ENCODE results near the gene RTP2.

DNA sequence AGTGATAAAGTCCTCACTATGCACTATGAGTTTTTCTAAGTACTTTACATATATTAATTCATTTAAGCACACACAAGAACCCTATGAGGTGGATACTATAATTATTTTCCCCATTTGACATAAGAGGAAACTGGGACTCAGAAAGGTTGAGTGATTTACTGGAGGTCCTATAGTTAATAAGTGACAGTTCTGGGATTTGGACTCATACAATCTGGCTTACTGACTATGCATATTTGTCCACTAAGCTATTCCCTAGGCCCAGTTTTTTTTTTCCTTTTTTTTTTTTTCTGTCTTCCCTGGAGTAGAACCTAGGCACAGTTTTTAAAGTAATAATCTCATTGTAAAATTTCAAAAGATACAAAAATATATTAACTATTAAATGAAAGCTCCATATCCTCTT is 6.3 kb upstream of the RTP2 start:
- TF ChIP-seq, protein P1, sequence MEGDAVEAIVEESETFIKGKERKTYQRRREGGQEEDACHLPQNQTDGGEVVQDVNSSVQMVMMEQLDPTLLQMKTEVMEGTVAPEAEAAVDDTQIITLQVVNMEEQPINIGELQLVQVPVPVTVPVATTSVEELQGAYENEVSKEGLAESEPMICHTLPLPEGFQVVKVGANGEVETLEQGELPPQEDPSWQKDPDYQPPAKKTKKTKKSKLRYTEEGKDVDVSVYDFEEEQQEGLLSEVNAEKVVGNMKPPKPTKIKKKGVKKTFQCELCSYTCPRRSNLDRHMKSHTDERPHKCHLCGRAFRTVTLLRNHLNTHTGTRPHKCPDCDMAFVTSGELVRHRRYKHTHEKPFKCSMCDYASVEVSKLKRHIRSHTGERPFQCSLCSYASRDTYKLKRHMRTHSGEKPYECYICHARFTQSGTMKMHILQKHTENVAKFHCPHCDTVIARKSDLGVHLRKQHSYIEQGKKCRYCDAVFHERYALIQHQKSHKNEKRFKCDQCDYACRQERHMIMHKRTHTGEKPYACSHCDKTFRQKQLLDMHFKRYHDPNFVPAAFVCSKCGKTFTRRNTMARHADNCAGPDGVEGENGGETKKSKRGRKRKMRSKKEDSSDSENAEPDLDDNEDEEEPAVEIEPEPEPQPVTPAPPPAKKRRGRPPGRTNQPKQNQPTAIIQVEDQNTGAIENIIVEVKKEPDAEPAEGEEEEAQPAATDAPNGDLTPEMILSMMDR (IDR thresholded peaks at IDR 0.05): no peak
- TF ChIP-seq POLR2A (IDR thresholded peaks at IDR 0.05): no peak
- no peak for TF ChIP-seq POLR2AphosphoS5 (IDR thresholded peaks at IDR 0.05)
- TF ChIP-seq EP300 (IDR thresholded peaks at IDR 0.05): no peak

Data from gastroesophageal sphincter (tissue), 3 donors.